ENCODE results near the gene HIPK2. TPM values are rescaled to one million over a fixed set of nuclear protein-coding genes. Genes with fewer than 3 reads are reported as not detected.

HIPK2 gene
- total RNA-seq, 2 donors from 2014 or later = 22.1 to 26.4 TPM

- DNase-seq = no peak
- WGBS, 2 donors = 87 to 88% methylated on average over 4 of the region's 4 CpGs
- ATAC-seq = no peak
- Histone ChIP-seq H3K4me3 (no peak overlapping the region), H3K36me3 (replicated peaks in 1 of 2; ENCODE audit: insufficient read depth in 1 of 2, low read depth in 2 of 2) (peaks cover 17 to 28% of the 10 kb centered on the region in 2 donors), H3K27ac (no peak overlapping the region), H3K4me1 (no peaks in the 10 kb centered on the region), H3K9me3 (no peaks in the 10 kb centered on the region), H3K27me3 (no peaks in the 10 kb centered on the region)
- intact Hi-C loops (cut with DNase I) = no loop called here
- no peak for TF ChIP-seq POLR2A (IDR thresholded peaks at IDR 0.05)
- no peak for TF ChIP-seq CTCF (IDR thresholded peaks at IDR 0.05)
Observed at GRCh38 chr7:139592801-139593461, 184.9 kb downstream of the HIPK2 start.

GRCh38 chr7:139591550-139592195 lies 186.1 kb downstream of the HIPK2 start:
- ATAC-seq (no peak), DNase-seq (no peak)
- TF ChIP-seq CTCF (IDR thresholded peaks at IDR 0.05) (no peak), POLR2A (IDR thresholded peaks at IDR 0.05) (no peak)
- intact Hi-C loops (cut with DNase I) = no loop called here
- H3K27me3 ChIP-seq = no peaks in the 10 kb centered on the region
- no peaks in the 10 kb centered on the region for H3K4me1 ChIP-seq
- 76 to 80% methylated on average over 3 of the region's 3 CpGs for WGBS, 2 donors
- no peak overlapping the region for H3K4me3 ChIP-seq
- H3K9me3 ChIP-seq = no peaks in the 10 kb centered on the region
- no peak overlapping the region for H3K27ac ChIP-seq
- H3K36me3 ChIP-seq (replicated peaks in 1 of 2; ENCODE audit: insufficient read depth in 1 of 2, low read depth in 2 of 2) = peaks cover 16 to 26% of the 10 kb centered on the region in 2 donors

GRCh38 chr7:139589474-139589873 lies 188.3 kb downstream of the HIPK2 start:
- Histone ChIP-seq H3K4me1 (no peaks in the 10 kb centered on the region), H3K27me3 (no peaks in the 10 kb centered on the region), H3K27ac (no peak overlapping the region), H3K4me3 (no peak overlapping the region), H3K36me3 (replicated peaks in 1 of 2; ENCODE audit: insufficient read depth in 1 of 2, low read depth in 2 of 2) (peaks cover 0 to 17% of the 10 kb centered on the region in 2 donors), H3K9me3 (no peaks in the 10 kb centered on the region)
- DNase-seq (no peak), ATAC-seq (no peak)
- intact Hi-C loops (cut with DNase I) = no loop called here
- TF ChIP-seq CTCF (IDR thresholded peaks at IDR 0.05) (no peak), POLR2A (IDR thresholded peaks at IDR 0.05) (no peak)
- WGBS, 2 donors = 80 to 94% methylated on average over 1 of the region's 1 CpG

- 70 to 78% methylated on average over 6 to 7 of the region's 7 CpGs for WGBS, 2 donors
- H3K4me1 ChIP-seq = no peaks in the 10 kb centered on the region
- H3K27ac ChIP-seq = no peak overlapping the region
- TF ChIP-seq POLR2A (IDR thresholded peaks at IDR 0.05) (no peak), CTCF (IDR thresholded peaks at IDR 0.05) (no peak)
- DNase-seq (peak in 1 of 4 donors; percentile 25), ATAC-seq (no peak)
- H3K4me3 ChIP-seq = no peak overlapping the region
- intact Hi-C loops (cut with DNase I) = no loop called here
- no peaks in the 10 kb centered on the region for H3K9me3 ChIP-seq
- no peaks in the 10 kb centered on the region for H3K27me3 ChIP-seq
- H3K36me3 ChIP-seq (replicated peaks in 1 of 2; ENCODE audit: insufficient read depth in 1 of 2, low read depth in 2 of 2) = peaks cover 2 to 12% of the 10 kb centered on the region in 2 donors
Observed at GRCh38 chr7:139588632-139589031, 189.2 kb downstream of the HIPK2 start.

All from body of pancreas (tissue), 4 donors.